GM23338 (cell line): ENCODE data around the gene ACE2. TPM values are rescaled to one million over a fixed set of nuclear protein-coding genes. Genes with fewer than 3 reads are reported as not detected.

Experiments used
- ATAC-seq: fragments of 200-7000 bp; cut with Tn5 transposase; 3 replicates; pipeline ENCODE4 v1.9.1; 2020
- DNase-seq: peaks from one replicate; pipeline ENCODE4 v3.0.0-alpha.2; 2015; ENCODE audit warnings: low spot score
- H2AFZ ChIP-seq: fragments of 200-600 bp; sonication (generic); 2 replicates; pipeline ENCODE4 v1.8.0; 2016; ENCODE audit warnings: antibody characterized with exemption, mild to moderate bottlenecking, moderate library complexity
- H3F3A ChIP-seq: fragments of 200-600 bp; sonication (generic); replicated peaks from 2 replicates; pipeline ENCODE4 v1.8.0; 2017; ENCODE audit warnings: antibody characterized with exemption, mixed run types, low read depth
- H3K27ac ChIP-seq: fragments of 200-600 bp; sonication (generic); 2 replicates; pipeline ENCODE4 v1.6.1; 2016; ENCODE audit warnings: low read depth
- H3K27me3 ChIP-seq: fragments of 200-600 bp; sonication (generic); 2 replicates; pipeline ENCODE4 v1.8.0; 2016; ENCODE audit warnings: mild to moderate bottlenecking, mixed run types, moderate library complexity; ENCODE audit not compliant: insufficient read depth
- H3K36me3 ChIP-seq: fragments of 200-600 bp; sonication (generic); 2 replicates; pipeline ENCODE4 v1.8.0; 2016; ENCODE audit warnings: mild to moderate bottlenecking; ENCODE audit not compliant: insufficient read depth
- H3K4me1 ChIP-seq: fragments of 200-600 bp; sonication (generic); 2 replicates; pipeline ENCODE4 v1.8.0; 2016; ENCODE audit warnings: mild to moderate bottlenecking, moderate library complexity; ENCODE audit not compliant: insufficient read depth
- H3K4me2 ChIP-seq: fragments of 200-600 bp; sonication (generic); 2 replicates; pipeline ENCODE4 v1.7.1; 2017; ENCODE audit warnings: mixed run types
- H3K4me3 ChIP-seq: fragments of 200-600 bp; sonication (generic); 2 replicates; pipeline ENCODE4 v1.6.1; 2016; ENCODE audit warnings: mixed run types
- H3K79me2 ChIP-seq: fragments of 200-600 bp; sonication (generic); replicated peaks from 2 replicates; pipeline ENCODE4 v1.8.0; 2017; ENCODE audit warnings: mild to moderate bottlenecking; ENCODE audit not compliant: insufficient read depth
- H3K9me2 ChIP-seq: fragments of 200-600 bp; sonication (generic); 2 replicates; pipeline ENCODE4 v1.8.0; 2017; ENCODE audit not compliant: insufficient read depth
- H4K20me1 ChIP-seq: fragments of 200-600 bp; sonication (generic); replicated peaks from 2 replicates; pipeline ENCODE4 v1.8.0; 2017; ENCODE audit warnings: mild to moderate bottlenecking; ENCODE audit not compliant: insufficient read depth
- H3K27ac Mint-ChIP-seq: 2 replicates; pipeline ENCODE4 v1.8.0; 2020; ENCODE audit warnings: inconsistent platforms, mild to moderate bottlenecking, moderate library complexity, mixed read lengths
- H3K27me3 Mint-ChIP-seq: 3 replicates; pipeline ENCODE4 v1.8.0; 2022; ENCODE audit warnings: low read depth, mild to moderate bottlenecking, moderate library complexity, mixed read lengths, inconsistent platforms; ENCODE audit not compliant: insufficient read depth, poor library complexity
- H3K36me3 Mint-ChIP-seq: 3 replicates; pipeline ENCODE4 v1.8.0; 2021; ENCODE audit warnings: low read depth, mild to moderate bottlenecking, inconsistent platforms, moderate library complexity, mixed read lengths
- H3K4me1 Mint-ChIP-seq: 3 replicates; pipeline ENCODE4 v1.8.0; 2020; ENCODE audit warnings: mild to moderate bottlenecking, inconsistent platforms, mixed read lengths
- H3K4me3 Mint-ChIP-seq: 3 replicates; pipeline ENCODE4 v1.8.0; 2021; ENCODE audit warnings: moderate library complexity, mild to moderate bottlenecking, inconsistent platforms, mixed read lengths
- H3K9me3 Mint-ChIP-seq: 3 replicates; pipeline ENCODE4 v1.8.0; 2020; ENCODE audit warnings: moderate library complexity, mild to moderate bottlenecking, inconsistent platforms, mixed read lengths
- CREB1 ChIP-seq: fragments of 250-450 bp; sonication (Bioruptor Pico); IDR thresholded peaks from 2 replicates; pipeline ENCODE4 v1.5.0; 2020; ENCODE audit warnings: low read depth, mild to moderate bottlenecking, moderate library complexity
- CTCF ChIP-seq, 2 experiments: fragments of 200-600 bp in 1 of 2; sonication (generic) in 1 of 2; conservative IDR thresholded peaks; 2 replicates each; pipeline versions ENCODE4 v1.5.1 to v1.6.1; 2016 to 2017; ENCODE audit warnings: antibody characterized with exemption in 2 of 2, low read depth in 2 of 2, mild to moderate bottlenecking in 2 of 2, moderate library complexity in 1 of 2
- ETS1 ChIP-seq: IDR thresholded peaks from 2 replicates; pipeline ENCODE4 v1.6.1; 2016; ENCODE audit warnings: antibody characterized with exemption
- EZH2 ChIP-seq: fragments of 200-600 bp; sonication (generic); IDR thresholded peaks from one replicate; pipeline ENCODE4 v1.8.0; 2017; ENCODE audit warnings: antibody characterized with exemption, mild to moderate bottlenecking, low read depth; ENCODE audit not compliant: unreplicated experiment
- EZH2phosphoT487 ChIP-seq: fragments of 200-600 bp; sonication (generic); IDR thresholded peaks from one replicate; pipeline ENCODE4 v1.8.1; 2018; ENCODE audit warnings: antibody characterized with exemption; ENCODE audit not compliant: unreplicated experiment
- JUNB ChIP-seq: IDR thresholded peaks from one replicate; pipeline ENCODE4 v1.6.1; 2016; ENCODE audit warnings: antibody characterized with exemption; ENCODE audit not compliant: unreplicated experiment
- NANOG ChIP-seq: IDR thresholded peaks from 2 replicates; pipeline ENCODE4 v1.6.1; 2016; ENCODE audit warnings: antibody characterized with exemption, borderline replicate concordance
- POLR2AphosphoS5 ChIP-seq: IDR thresholded peaks from 2 replicates; pipeline ENCODE4 v1.6.1; 2016; ENCODE audit warnings: antibody characterized with exemption, low read depth
- STAT1 ChIP-seq: IDR thresholded peaks from one replicate; pipeline ENCODE4 v1.6.1; 2016; ENCODE audit warnings: antibody characterized with exemption; ENCODE audit not compliant: unreplicated experiment
- ZNF331 ChIP-seq: fragments of 250-450 bp; sonication (Bioruptor Pico); IDR thresholded peaks from 2 replicates; pipeline ENCODE4 v1.5.0; 2020; ENCODE audit warnings: low read depth, mild to moderate bottlenecking, moderate library complexity
- ZNF462 ChIP-seq: fragments of 250-450 bp; sonication (Bioruptor Pico); IDR thresholded peaks from 2 replicates; pipeline ENCODE4 v1.5.0; 2020; ENCODE audit warnings: mild to moderate bottlenecking, moderate library complexity
- polyA plus RNA-seq: library from polyadenylated mRNA; unstranded; fragments of >200 nt; fragmentation: Nextera tagmentation; extraction: Ambion mirVana; gene quantifications from 2 replicates; pipeline ENCODE4 v1.2.1, GENCODE V29; 2016
- total RNA-seq: library from RNA; depleted of rRNA; stranded (reverse); fragments of >200 nt; shearing (Covaris generic); gene quantifications from 2 replicates; pipeline ENCODE4 v1.2.3, GENCODE V29; 2014

The ACE2 gene
- total and polyA plus RNA-seq, 2 experiments from 2014 or later, result 0.10 TPM; not detected in 1

- no peak for ATAC-seq
- Histone ChIP-seq H4K20me1 (no peaks in the 10 kb centered on the region), H3K4me2 (no peak overlapping the region), H3K79me2 (no peaks in the 10 kb centered on the region), H3K4me1 (no peaks in the 10 kb centered on the region), H3K27ac (no peak overlapping the region), H3K36me3 (no peaks in the 10 kb centered on the region), H2AFZ (no peak overlapping the region), H3K27me3 (no peaks in the 10 kb centered on the region), H3K9me2 (no peaks in the 10 kb centered on the region), H3K4me3 (no peak overlapping the region), H3F3A (no peaks in the 10 kb centered on the region)
- TF ChIP-seq JUNB (no peak), STAT1 (no peak), POLR2AphosphoS5 (no peak), NANOG (no peak), ZNF331 (no peak), CREB1 (CRISPR knock-in tag) (no peak), CTCF (conservative IDR thresholded peaks at IDR 0.05; ENCODE audit: low read depth in 2 of 2) (no peak), EZH2phosphoT487 (no peak), EZH2 (no peak)
- DNase-seq, result no peak
- Mint-ChIP-seq H3K9me3 (no peaks in the 10 kb centered on the region), H3K27me3 (no peaks in the 10 kb centered on the region), H3K4me1 (no peaks in the 10 kb centered on the region), H3K4me3 (no peak overlapping the region), H3K36me3 (no peaks in the 10 kb centered on the region), H3K27ac (no peak overlapping the region)
These were observed 18.4 kb upstream of the ACE2 start for GRCh38 chrX:15619053-15619755.

GRCh38 chrX:15617111-15617510, 16.4 kb upstream of the ACE2 start:
- Mint-ChIP-seq H3K4me3 (no peak overlapping the region), H3K27ac (no peak overlapping the region), H3K27me3 (no peaks in the 10 kb centered on the region), H3K9me3 (no peaks in the 10 kb centered on the region), H3K36me3 (no peaks in the 10 kb centered on the region), H3K4me1 (no peaks in the 10 kb centered on the region)
- Histone ChIP-seq H3K4me1 (no peaks in the 10 kb centered on the region), H3K36me3 (no peaks in the 10 kb centered on the region), H3K4me3 (no peak overlapping the region), H3K27ac (no peak overlapping the region), H3K9me2 (no peaks in the 10 kb centered on the region), H4K20me1 (no peaks in the 10 kb centered on the region), H3F3A (no peaks in the 10 kb centered on the region), H2AFZ (no peak overlapping the region), H3K79me2 (no peaks in the 10 kb centered on the region), H3K4me2 (no peak overlapping the region), H3K27me3 (no peaks in the 10 kb centered on the region)
- ATAC-seq (no peak), DNase-seq (no peak)
- TF ChIP-seq STAT1 (no peak), ZNF462 (CRISPR knock-in tag) (no peak), ETS1 (no peak), JUNB (no peak)
